Activated CD4-positive, alpha-beta T cell treated with anti-CD3 and anti-CD28 coated beads, Interleukin-2, amount 50 U/mL, for 1 hour (primary cell): ENCODE measurements around the gene COPG1.

Experiments
- DNase-seq: peaks from one replicate; pipeline ENCODE4 v3.0.0-alpha.2; 2020

COPG1 gene

DNA sequence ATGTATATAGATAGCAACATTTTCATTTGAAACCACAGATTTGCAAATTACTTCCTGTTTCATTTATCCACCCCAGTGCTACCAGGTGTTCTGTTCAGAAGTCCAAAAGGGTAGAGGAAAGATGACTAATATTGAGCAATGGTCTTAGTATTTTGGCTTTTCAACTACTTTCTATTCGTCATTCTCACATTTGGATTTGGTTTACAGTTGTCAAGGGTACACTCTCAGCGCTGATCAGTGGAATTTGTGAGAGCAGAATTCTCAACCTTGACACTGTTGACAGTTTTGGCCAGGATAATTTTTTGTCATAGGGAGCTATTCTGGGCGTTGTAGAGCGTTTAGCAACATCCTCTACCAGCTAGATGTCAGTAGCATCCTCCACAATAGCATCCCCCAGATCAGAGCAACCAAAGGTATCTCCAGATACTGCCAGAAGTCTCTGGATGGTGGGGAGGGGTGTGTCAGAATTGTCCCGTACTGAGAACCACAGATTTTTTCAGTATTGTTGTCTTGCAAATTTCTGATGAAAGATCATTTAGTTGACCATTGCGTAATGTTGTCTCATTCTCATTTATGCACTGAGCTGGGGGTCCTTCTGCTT lies 33.4 kb downstream of the COPG1 start:
- no peak for DNase-seq

DNA sequence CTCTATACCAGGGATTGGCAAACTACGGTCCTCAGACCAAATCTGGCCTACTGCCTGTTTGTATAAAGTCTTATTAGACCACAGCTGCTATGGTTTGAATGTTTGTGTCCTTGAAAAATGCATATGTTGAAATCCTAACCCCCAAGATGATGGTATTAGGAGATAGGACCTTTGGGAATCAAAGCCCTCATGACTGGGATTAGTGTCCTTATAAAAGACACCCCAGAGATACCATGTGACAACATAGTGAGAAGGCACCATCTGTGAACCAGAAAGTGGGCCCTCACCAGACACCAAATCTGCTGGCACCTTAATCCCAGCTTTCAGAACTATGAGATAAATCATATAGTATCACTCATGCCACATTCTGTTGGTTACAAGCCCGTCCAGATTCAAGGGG lies 36.7 kb downstream of the COPG1 start:
- DNase-seq = no peak

DNA sequence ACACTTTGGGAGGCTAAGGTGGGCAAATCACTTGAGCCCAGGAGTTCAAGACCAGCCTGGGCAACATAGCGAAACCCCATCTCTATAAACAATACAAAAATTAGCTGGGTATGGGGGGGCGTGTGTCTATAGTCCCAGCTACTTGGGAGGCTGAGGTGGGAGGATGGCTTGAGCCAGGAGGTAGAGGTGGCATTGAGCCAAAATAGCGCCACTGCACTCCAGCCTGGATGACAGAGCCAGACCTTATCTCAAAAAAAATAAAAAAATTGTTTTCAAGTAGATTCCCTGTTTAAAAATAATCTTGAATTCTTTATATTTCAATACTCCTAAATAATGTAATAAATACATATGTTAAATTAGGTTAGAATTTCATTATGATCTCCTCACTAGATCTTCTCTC lies 39.0 kb downstream of the COPG1 start:
- no peak for DNase-seq

DNA sequence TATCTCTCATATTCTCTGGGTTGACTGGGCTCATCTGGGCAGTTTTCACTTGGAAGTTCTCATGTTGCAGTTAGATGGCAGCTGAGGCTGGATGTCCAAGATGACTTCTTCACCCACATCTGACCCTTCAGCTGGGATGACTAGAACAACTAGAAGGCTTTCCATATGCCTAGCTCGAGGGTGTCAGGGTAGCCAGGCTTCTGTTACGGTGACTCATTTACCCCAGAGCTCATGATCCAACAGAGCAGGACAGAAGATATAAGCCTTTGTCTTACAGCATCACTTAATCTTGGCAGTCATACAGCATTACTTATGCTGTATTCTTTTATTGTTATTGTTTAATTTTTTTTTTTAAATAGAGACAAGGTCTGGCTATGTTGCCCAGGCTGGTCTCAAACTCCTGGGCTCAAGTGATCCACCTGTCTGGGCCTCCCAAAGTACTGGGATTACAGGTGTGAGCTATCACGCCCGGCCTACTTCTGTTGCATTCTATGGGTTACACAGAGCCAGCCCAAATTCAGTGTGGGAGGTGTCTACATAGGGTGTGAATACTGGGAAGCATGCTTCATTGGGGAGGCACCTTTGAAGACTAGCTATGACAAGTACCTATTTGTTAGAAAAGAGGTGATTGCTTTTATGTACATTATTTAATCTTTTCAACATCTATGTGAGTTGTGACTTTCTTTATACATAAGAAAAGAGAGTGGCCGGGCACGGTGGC lies 40.0 kb downstream of the COPG1 start:
- DNase-seq = no peak

DNA sequence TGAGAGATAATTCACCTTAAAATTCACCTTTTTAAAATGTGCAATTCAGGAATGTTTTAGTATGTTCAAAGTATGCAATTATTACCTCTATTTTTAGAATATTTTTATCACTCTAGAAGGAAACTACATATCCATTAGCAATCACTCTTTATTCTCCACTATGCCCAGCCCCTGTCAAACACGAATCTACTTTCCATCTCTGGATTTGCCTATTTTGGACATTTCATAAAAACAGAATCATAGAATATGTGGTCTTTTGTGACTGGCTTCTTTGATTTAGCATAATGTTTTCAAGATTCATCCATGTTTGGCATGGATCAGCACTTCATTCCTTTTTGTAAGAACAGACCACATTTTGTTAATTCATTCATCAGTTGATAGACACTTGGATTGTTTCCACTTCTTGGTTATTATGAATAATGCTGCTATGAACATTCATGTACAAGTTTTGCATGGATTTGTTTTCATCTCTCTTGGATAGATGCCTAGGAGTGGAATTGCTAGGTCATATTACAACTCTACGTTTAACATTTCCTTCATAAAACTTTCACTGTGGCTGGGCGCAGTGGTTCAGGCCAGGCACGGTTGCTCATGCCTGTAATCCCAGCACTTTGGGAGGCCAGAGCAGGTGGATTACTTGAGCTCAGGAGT lies 42.0 kb downstream of the COPG1 start:
- DNase-seq = no peak

DNA sequence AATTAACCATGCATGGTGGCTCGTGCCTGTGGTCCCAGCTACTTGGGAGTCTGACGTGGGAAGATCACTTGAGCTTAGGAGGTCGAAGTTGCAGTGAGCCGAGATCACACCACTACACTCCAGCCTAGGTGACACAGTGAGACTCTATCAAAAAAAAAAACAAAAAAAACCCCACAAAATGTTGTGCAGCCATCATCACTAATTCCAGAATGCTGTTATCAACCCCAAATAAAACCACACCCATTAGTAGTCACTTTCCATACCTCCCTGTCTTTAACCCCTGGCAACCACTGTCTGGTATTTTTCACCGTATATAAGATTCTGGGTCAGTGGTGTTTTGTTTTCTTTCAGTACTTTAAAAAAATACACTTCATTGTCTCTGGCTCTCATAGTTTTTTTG lies 45.9 kb downstream of the COPG1 start:
- DNase-seq = no peak

DNA sequence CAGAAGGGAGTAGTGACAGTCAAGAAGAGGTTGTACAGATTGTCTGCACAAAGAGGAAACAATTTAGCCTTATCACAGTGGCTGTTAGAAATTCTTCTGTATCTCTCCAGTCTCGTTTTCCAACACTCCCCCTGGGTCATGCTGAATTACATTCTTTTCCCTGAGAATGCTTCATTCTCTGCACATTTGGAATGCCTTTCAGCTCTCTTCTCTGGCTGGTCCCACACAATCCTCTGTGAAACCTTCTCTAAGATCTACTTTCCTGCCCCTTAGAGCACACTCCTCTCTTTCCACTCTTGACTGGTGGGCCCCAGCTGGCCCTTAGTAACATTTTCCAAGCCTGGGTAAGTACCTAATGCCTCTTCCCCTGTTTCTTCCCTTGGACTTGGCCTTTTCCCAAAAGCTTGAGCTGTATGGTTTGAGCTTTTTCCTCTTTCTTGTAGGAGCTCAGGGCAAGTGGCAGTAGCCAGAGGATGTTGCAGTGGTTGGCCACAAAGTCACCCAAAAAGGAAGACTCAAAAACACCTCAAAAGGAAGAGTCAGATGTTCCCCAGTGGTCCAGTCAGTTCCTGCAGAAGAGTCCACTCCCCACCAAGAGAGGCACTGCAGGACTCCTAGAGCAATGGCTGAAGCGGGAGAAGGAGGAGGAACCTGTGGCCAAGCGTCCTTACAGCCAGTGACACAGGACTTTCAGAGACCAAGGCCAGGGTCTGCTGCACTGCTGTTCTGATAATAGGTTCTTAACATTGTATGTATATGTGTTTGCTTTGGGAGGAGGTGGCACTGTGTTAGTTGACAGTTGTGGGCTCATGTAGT lies 54.9 kb downstream of the COPG1 start:
- no peak for DNase-seq

DNA sequence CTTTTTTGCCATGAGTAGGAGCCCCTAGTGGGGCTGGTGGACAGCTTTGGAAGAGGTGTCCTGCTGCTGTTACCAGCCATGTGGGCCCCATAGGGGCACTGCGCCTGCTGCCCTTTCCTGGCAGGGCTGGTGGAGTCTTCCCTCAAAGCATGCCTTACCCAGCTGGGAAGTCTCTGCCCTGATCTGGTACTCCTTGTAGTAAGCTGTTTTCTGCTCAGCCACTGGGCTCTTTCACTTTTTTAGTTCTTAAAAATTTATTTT lies 55.5 kb downstream of the COPG1 start:
- no peak for DNase-seq

DNA sequence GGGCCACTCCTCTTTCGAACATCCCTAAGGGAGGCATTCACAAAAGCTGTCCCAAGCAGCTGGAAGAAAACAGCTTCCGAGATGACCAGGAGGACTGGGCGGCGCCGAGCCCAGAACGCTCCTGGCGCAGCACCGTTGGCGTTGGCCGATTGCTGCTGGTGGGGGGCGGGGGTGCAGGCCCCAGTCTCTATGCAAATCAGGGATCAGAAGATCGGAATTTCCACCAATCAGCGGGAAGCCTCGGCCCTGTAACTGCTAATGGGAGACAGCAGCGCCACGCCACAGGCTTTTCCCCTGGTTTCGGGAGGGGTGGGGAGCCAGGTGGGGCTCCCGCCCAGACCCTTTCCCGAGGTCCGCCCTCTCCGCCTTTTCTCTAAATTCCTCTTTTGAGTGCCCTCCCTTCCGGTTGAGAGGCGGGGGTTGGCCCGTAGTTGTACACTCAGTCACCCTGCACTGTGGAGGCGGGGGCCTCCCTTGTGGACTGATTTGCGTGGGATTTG lies 56.2 kb downstream of the COPG1 start:
- DNase-seq = no peak

DNA sequence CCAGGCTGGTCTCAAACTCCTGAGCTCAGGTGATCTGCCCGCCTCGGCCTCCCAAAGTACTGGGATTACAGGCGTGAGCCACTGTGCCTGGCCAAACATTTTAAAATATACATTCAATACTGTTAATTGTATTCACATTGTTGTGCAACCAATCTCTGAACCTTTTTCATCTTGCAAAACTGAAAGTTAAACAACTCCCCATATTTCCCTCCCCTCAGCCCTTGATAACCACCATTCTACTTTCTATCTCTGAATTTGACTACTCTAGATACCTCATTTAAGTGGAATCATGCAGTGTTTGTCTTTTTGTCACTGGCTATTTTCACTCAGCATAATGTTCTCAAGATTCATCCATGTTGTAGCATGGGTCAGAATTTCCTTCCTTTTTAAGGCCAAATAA lies 59.2 kb downstream of the COPG1 start:
- no peak for DNase-seq

DNA sequence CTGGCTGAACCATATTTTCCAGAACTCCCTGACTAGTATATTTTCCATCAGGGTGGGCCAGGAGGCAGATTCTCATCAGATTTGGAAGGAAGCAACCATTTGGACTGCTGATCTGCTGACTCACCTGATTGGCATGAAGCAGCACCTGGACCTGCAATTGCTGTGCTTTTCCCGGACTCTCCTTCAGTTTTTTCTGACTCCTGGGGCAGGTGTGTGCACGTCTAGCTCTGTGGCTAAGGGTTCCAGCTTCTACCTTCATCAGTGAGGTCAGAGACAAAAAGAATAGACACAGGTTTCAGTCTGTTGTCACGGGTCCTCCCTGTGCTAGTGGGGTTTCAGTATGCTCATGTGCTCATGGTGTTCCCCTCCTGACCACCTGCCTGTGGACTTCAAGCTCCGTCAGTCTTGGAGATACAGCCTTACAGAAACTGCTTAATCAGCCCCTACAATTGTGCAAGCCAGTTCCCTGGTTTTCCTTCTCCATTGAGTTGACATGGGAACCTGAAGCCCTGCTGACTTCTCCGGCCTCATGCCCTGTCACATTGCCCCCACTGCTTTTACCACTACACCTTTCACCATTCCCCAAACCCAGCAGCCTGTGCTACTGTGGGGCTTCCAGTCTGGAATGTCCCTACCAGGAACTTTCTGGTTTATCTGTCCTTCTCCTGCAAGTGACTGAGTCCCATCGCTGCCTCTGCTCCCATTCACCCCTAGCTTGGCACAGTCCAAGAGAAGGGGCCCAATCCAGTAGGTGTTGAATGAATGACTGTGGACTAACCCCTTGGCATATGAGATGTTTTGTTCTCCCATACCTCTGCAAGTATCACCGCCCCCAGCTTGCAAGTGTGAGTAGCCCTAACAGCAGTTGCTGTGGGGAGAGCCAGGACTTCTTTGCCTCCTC lies 61.0 kb downstream of the COPG1 start:
- DNase-seq = no peak

DNA sequence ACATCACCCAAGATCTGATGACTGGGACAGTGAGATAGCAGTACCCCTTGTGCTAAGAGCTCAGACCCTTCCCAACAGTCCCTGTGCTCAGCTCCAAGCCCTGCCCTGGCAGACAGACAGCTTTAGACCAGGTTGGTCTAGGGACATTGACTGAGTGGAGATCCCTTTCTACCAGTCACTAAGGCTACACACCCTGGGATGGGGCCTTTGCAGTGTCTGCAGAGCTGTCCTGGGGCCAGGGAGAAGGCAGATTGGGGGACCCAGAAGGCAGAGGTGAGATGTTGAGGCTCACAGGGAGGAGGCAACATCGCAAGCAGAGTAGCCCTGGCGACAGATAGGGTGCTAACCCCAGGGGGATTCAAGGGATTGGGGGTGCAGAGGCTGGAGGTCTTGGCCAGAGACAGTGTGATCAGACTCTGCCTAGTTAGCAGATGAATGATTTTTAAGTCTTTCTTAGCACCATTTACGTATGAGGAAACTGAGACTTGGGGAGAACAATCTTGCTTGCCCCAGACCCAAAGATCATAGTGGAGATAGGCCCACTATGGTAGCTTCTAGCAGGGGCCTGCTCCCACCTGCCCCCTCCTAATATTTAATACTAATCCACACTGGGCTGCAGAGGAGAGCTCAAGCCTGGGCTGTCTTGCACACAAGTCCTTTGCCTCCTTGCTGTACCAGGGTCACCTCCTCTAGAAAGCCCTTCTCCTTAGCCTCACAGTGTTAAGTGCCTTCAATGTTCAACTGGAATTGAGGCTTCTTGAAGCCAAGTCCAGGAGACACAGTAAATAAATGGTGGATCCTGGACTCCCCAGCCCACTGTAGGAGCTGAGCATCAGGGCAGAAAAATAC lies 61.9 kb downstream of the COPG1 start:
- DNase-seq = no peak

DNA sequence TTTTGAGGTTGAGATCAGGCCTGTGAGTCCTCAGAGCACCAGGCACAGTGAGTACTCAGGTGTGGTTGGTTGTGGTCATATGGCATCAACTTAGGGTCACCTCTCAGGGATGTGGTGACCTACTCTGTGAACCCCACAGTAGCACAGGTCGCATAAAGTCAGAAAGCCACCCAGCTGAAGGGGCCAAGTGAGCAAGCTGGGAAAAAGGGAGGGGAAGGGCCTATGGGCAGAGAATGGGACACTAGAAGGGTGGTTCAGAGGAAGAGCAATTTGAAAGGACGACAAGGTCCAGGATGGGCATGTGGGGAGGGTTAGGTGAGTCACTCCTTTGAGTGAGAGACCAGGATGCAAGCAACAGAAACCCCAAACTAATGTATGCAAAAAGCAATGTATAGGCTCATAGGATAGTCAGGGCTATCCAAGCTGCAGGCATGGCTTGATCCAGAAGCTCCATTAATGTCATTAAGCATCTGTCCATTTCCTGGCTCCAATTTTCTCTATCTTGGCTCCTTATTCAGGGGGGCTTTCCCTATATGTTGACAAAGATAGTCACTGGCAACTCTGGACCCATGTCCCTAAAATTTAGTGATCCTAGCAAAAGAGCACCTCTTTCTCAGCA lies 62.7 kb downstream of the COPG1 start:
- DNase-seq = no peak

DNA sequence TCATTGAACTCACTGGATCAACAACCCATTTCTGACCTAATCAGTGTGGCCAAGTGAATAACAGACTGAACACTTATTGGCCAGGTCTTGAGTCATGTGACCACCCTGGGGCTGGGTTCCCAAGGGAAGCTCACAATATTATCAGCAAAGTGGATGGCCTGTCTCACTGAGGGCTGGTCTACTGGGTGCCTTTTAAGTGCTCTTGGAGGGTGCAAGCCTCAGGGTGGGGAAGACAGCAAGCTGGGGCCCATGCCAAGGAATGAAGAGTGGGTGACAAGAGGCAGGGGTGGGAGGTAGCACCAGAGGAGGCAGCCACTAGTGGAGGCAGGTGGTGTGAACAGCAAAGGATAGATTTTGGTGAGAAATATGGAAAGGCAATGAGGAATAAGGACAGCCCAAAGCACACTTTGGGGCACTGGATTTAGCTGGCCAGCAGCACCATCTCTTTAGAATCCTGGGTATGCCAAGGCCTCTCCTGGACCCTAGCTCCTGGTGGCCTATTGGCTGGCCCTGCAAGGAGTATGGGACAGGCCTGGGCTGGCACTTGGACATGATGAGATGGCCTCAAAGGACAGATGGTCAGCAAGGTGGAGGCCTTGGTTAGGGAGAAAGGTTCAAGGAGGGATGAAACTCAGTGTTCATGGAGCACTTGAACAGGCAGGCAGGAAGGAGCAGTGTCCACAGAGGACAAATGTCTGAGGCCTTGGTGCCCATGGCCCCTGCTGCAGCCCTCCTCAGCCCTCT lies 63.4 kb downstream of the COPG1 start:
- no peak for DNase-seq

DNA sequence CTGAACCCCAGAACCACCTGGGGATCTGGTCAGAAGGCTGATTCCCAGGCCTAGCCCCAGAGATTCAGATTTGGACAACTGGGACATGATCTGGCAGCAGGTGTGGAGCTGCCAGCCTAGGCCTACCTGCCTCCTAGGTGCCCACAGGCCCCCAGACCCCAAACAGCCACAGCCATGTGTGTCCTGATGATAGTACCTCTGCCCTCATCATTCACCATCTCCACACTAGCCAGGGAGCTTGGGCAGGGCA lies 63.9 kb downstream of the COPG1 start:
- no peak for DNase-seq

DNA sequence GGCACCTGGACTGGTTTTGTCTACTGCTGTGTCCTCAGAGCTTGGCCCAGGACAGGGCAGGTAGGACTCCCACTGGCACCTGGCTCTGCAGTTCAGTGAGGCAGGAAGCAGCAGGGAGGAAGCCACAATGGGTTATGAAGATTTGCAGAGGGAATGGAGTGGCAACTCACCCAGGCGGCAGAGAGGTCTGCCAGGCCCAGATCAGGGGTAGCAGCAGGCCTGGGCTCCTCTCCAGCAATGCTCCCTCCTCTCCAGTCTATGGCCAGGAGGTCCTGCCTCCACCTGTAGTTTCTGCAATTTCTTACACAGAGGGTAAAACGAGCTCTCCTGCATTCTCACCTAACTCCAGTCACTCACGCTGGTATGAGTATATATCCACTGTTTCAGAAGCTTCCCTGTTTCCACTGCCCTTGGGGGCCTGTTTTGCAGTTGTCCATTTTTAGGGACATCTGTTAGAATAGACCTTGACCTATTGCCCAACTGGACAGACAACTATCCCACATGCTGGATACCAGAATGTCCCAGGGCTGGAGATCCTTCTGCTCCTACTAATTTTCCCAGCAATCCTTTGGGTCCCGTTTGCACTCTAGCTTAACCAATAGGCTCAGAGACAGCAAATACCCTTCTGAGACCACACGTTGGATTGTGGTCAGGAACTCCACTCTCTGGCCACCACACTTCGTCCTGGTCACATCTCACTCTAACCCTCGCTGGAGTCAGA lies 64.4 kb downstream of the COPG1 start:
- DNase-seq = no peak

DNA sequence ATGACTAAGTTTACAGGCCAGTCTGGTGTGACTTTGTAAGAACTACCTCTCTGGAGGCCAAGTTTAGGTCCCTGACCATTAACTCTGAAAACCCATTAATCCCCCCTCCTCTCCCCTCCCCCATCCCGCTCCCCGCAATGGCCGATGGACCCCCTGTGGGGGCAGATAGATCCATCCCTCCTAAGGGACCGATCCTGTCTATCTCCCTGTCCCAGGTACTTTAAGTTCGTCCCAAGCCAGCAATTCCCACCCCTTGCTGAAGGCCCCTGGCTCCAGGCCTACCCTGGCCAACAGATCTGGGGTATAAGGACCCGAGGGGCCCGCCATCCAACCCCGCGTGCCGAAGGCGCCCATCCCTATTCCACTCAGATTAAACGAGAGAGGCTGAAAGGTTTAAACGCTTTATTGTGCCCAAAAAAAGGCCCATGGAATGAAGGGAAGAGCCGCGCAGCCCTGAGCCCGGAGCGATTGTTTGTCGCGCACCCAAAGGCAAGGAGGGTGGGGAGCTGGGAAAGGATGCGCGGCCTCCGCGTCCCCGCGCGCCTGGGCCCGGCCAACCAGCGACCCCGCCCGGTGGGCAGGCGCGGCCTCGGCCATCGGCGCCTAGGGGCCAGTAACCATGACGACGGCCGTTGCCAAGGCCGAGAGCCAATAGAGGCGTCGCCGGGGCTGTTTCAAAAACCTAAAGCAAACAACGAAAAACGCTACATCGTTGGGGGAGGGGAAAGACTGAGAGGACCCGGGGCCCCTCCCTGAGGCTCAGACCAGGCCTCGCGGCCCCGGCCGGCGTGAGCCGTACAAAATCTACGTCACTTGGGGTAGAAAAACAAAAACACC lies 65.2 kb downstream of the COPG1 start:
- DNase-seq = peak; percentile 47

DNA sequence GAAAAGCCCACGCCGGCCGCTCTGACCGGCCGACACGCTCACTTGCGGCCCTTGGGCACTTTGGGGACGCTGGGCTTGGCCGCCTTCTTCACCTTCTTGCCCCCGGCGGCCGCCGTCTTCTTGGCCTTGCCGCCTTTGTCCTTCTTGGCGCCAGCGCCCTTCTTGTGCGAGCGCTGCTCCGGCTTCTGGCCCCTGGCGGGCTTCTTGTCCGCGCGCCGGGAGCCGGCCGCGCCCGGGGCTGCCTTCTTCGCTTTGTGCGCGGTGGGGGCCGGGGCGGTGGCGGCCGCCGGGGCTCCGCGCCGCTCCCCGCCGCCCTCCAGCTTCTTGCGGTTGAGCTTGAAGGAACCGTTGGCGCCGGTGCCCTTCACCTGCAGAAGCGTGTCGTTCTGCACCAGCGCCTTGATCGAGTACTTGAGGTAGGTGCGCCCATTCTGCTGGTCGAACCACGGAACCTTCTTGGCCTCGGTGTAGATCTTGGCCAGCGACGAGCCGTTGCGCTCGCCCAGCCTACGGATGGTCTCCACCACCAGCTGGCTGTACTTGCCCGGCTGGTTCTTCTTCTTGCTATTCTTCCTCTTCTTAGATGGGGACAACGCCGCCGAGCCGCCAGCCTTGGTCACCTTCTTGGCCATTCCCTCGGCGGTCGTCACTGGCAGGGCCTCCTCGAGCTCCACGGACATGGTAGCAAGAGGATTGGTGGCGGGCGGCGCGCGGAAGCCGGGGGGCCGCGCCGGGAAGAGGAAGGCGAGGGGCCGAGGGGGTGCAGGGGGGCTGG lies 66.0 kb downstream of the COPG1 start:
- DNase-seq = peak; percentile 38

DNA sequence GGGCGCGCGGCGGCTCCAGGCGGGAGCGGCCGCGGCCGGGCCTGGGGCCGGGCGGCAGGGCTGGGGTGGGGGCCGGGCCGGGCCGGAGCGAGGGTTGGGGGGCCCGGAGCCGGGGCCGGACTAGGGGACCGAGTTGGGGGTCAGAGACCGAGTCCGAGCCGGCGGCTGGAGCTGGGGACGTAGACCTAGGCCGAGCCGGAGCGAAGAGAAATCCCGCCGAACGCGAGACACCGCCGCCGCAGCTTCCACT lies 66.5 kb downstream of the COPG1 start:
- DNase-seq = no peak
